Epithelial cell of proximal tubule (primary cell): ENCODE results near the gene OR10H5. TPM values are rescaled to one million over a fixed set of nuclear protein-coding genes. Genes with fewer than 3 reads are reported as not detected.

Experiments
- DNase-seq: peaks from one replicate; pipeline ENCODE4 v3.0.0-alpha.2; 2011; ENCODE audit warnings: low read depth
- H3K4me3 ChIP-seq: 2 replicates; pipeline ENCODE4 v1.5.1; 2011; ENCODE audit warnings: low read depth, mild to moderate bottlenecking, low read length
- total RNA-seq: library from RNA; depleted of rRNA; stranded (reverse); fragments of >200 nt; gene quantifications from 2 replicates; pipeline ENCODE4 v1.2.3, GENCODE V29; 2015
- TF ChIP-seq, protein P1 (sequence below): conservative IDR thresholded peaks from 2 replicates; pipeline ENCODE4 v1.5.1; 2012; ENCODE audit warnings: low read depth, mild to moderate bottlenecking, low read length

The OR10H5 gene
- total RNA-seq, 1 donor from 2014 or later, result not detected

DNA sequence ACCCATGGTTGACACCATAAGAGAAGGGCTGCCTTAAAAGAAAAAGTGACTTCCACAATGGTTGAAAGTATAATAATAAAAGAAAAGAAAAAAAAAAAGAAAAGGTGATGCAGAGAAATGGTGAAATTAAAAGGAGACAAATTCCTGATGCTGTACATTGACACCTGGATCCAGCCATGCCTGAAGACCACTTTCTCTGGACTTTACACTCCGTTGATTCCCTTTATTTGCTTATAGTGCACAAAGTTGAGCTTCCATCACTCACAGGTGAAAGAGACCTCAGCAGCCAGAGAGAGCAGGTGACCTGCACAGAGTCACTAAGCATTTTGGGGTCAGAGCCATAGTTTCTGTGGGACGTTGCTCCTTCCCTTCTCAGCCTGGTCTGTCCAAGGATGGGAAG lies 12.2 kb upstream of the OR10H5 start:
- no peak for DNase-seq
- TF ChIP-seq, protein P1, sequence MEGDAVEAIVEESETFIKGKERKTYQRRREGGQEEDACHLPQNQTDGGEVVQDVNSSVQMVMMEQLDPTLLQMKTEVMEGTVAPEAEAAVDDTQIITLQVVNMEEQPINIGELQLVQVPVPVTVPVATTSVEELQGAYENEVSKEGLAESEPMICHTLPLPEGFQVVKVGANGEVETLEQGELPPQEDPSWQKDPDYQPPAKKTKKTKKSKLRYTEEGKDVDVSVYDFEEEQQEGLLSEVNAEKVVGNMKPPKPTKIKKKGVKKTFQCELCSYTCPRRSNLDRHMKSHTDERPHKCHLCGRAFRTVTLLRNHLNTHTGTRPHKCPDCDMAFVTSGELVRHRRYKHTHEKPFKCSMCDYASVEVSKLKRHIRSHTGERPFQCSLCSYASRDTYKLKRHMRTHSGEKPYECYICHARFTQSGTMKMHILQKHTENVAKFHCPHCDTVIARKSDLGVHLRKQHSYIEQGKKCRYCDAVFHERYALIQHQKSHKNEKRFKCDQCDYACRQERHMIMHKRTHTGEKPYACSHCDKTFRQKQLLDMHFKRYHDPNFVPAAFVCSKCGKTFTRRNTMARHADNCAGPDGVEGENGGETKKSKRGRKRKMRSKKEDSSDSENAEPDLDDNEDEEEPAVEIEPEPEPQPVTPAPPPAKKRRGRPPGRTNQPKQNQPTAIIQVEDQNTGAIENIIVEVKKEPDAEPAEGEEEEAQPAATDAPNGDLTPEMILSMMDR, result no peak
- no peak overlapping the region for H3K4me3 ChIP-seq

DNA sequence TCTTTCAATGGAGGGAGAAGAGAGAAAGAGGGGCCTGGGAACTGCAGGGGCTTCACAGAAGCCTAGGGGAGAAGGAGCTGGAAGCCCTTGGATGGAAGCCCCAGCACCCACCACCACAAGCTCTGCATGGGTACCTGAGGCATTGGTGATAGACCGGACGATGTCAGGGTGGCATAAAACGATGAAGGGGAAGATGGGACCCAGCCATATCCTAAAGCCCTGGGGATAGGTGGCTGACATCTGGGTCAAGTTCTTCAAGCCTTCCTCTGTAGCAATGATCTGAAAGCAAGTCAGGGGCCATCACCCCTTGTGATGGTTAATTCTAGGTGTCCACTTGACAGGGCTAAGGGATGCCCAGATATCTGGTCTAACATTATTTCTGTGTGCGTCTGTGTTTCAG lies 11.2 kb upstream of the OR10H5 start:
- TF ChIP-seq, protein P1, result no peak
- no peak overlapping the region for H3K4me3 ChIP-seq
- DNase-seq, result no peak

DNA sequence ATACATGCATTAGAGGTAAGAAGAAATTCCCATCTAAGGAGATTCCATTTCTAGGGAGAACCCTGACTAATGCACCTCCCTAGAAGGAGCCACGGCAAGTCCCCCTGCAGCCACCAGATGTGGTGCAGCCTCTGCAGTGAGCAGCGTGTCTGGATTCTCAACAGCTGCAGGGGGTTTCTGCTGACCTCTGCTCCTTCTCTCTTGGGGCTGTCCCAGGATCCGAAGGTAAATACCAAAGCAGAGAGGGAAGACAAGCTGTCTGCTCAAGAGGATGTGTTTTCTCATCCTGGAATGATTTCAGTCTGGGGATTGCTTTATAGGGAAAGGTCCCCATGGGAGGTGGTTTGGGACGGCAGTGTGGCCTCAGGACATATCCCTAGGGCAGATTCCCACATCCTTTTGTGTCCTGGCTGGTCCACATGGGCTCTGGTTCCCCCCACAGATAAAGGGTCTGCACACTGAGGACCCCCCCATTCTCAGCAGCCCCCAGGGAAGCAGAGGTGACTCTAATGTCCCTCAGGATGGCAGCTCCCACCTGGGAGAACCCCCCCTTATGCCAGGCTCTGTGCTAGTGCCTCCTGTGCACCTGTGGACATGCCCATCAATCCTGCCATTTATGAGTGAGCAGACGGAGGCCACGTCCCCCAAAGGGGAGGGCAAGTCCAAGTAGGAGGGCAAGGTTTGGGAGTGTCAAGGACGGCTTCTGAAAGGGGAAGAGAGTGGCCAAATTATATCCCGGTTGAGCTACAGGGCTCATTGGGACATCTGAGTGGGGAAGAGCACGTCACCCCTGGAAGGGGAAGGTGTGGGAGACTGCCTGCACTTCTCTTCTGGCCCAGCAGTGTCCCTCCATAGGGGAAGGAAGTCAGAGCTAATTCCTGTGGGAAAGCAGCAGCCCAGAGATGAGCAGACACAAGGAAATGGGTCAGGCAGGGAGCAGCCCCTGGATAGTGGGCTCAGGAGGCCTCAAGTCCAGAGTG lies 10.2 kb upstream of the OR10H5 start:
- TF ChIP-seq, protein P1, result no peak
- no peak for DNase-seq
- no peak overlapping the region for H3K4me3 ChIP-seq

DNA sequence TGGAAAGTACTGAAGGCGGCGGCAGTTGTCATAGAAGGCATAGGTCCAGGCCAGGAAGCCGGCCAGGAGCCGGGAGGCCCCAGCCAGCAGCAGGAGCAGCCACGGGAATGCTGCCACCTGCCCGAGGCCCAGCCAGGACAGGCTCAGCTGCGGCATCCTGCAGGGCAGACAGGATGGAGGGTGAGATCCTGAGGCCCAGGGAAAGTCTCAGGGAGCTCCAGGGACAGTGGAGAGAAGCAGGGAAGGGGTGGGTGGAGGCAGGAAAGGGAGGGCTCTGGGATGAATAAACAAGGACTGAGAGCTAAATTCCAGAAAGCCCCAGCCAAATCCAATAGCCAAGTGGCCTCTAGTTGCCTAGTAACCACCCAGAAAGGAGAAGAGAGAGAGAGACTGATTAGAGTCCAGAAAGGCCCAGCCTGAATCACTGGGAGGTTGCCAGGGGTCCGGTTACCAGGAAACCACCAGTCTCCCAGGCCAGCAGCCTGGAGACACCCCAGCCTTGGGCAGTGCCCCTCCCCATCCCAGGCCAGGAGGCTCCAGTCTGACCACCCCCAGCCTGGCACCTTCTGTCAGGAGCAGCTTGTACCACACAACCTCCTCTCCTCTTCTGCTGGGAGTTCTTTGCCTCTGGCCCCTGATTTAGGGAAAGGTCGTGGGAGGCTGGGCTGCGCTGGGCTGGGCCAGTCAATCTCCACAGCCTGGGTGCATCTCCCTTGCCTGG lies 7.5 kb upstream of the OR10H5 start:
- TF ChIP-seq, protein P1, result no peak

DNA sequence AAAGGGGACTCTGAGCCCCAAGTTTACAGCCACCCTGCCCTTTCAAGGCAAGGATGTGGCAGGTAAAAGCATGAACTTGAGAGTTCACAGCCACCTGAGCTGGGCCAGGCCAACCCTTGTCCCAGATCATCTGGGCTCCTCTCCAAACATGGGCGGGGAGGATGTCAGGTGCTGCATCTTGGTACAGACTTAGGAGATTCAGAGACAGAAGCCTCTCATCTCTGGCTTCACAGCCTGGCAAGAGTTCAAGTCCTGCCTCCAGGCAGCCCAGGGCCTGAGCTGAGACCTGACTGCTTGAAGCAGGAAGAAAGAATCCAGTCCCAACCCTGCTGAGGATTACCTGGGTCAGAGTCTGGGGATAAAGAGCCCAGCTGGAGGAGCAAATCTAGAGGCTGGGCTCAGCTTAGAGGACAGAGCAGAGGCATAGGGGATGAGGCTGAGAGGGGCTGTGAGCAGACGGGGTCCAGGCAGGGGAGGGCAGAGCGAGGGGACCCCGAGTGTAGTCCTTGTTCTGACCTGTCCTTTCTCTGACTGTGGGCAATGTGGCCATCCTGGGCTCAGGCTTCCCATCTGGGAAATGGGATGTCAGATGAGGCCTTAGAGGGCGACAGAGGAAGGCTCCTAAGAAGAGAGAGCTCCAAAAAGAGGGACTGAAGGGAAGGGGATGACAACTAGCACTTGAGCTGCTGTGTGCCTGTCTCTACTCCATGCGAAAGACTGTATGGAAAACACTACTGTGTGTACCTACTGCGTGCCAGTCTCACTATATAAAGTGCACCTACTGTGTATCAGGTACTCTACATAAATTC lies 6.6 kb upstream of the OR10H5 start:
- H3K4me3 ChIP-seq, result no peak overlapping the region
- TF ChIP-seq, protein P1, result no peak
- no peak for DNase-seq

More for the DNA sequence above, 7.5 kb upstream of the OR10H5 start:
- no peak overlapping the region for H3K4me3 ChIP-seq
- no peak for DNase-seq

DNA sequence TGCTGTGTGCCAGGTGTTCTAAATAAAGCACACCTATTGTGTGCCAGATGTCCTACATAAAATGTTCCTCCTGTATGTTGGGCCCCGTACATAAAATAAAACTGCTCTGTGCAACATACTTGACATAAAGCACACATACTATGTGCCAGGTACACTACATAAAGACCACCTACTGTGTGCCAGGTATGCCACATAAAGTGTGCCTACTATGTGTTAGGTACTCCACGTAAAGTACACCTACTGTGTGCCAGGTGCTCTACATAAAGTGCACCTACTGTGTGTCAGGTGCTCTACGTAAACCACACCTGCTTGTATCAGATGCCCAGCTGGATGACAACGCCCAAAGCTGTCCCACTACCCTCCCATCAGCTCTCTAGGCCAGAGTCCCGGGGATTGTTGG lies 5.8 kb upstream of the OR10H5 start:
- no peak for DNase-seq
- no peak overlapping the region for H3K4me3 ChIP-seq
- TF ChIP-seq, protein P1, result no peak
